K562 (cell line): ENCODE results near the gene RNF145. TPM values are rescaled to one million over a fixed set of nuclear protein-coding genes. Genes with fewer than 3 reads are reported as not detected.

ENCODE experiments used
- BCOR ChIP-seq: fragments of 450-650 bp; IDR thresholded peaks from 2 replicates; pipeline ENCODE4 v1.6.1; 2016
- KDM1A ChIP-seq, 2 experiments: fragments of 450-650 bp; IDR thresholded peaks; 2 replicates each; pipeline ENCODE4 v1.6.1; 2016; ENCODE audit warnings: mild to moderate bottlenecking in 2 of 2
- MAFF ChIP-seq: IDR thresholded peaks from 2 replicates; pipeline ENCODE4 v1.6.1; 2012; ENCODE audit warnings: low read length, improper control_type of control experiment
- MTA3 ChIP-seq: fragments of 450-650 bp; formaldehyde crosslinking; IDR thresholded peaks from 2 replicates; pipeline ENCODE4 v1.6.1; 2017; ENCODE audit warnings: mild to moderate bottlenecking, borderline replicate concordance
- PML ChIP-seq: IDR thresholded peaks from 2 replicates; pipeline ENCODE4 v1.6.1; 2012; ENCODE audit warnings: low read length, inconsistent platforms
- RBM39 ChIP-seq: fragments of 200-400 bp; formaldehyde crosslinking; optimal IDR thresholded peaks from 2 replicates; pipeline ENCODE3; 2018; ENCODE audit warnings: low read depth, low read length
- RFX7 ChIP-seq: fragments of 250-450 bp; sonication (Bioruptor Pico); IDR thresholded peaks from 2 replicates; pipeline ENCODE4 v1.5.1; 2021; ENCODE audit warnings: mild to moderate bottlenecking
- TRIM28 ChIP-seq: fragments of 450-650 bp; IDR thresholded peaks from 2 replicates; pipeline ENCODE4 v1.6.1; 2017
- ZC3H8 ChIP-seq: fragments of 450-650 bp; IDR thresholded peaks from 2 replicates; pipeline ENCODE4 v1.6.1; 2017
- ZFX ChIP-seq: sonication (generic); formaldehyde crosslinking; IDR thresholded peaks from 2 replicates; pipeline ENCODE4 v1.8.0; 2022; ENCODE audit warnings: mild to moderate bottlenecking, missing genetic modification reagents, moderate library complexity
- ZNF699 ChIP-seq: fragments of 250-450 bp; sonication (Bioruptor Pico); IDR thresholded peaks from 2 replicates; pipeline ENCODE4 v1.8.0; 2021; ENCODE audit warnings: mild to moderate bottlenecking, moderate library complexity; ENCODE audit not compliant: insufficient replicate concordance
- polyA plus RNA-seq, 8 experiments: library from polyadenylated mRNA; depleted of rRNA in 4 of 8; stranded (reverse) in 5 of 8; unstranded in 3 of 8; fragments of >200 nt; fragmentation: Nextera tagmentation in 2 of 8; fragmentation: Illumina TruSeq in 1 of 8; extraction: Ambion mirVana in 2 of 8; extraction: Trizol in 1 of 8; gene quantifications; 2 replicates each; pipeline versions ENCODE4 v1.2.1 to v1.2.3, GENCODE V29; 2011 to 2014; ENCODE audit warnings: inconsistent platforms in 1 of 8, missing spikeins in 1 of 8
- total RNA-seq, 7 experiments: library from RNA; depleted of rRNA in 6 of 7; stranded (reverse); fragments of >200 nt in 6 of 7; fragmentation: Illumina TruSeq in 2 of 7; extraction: Trizol in 2 of 7; gene quantifications; 2 replicates each; pipeline versions ENCODE4 v1.2.1 to v1.2.3, GENCODE V29; 2011 to 2021; ENCODE audit warnings: low replicate concordance in 1 of 7
- TF ChIP-seq, protein P1 (sequence below): fragments of 250-450 bp; sonication (Bioruptor Pico); IDR thresholded peaks from 2 replicates; pipeline ENCODE4 v1.8.0; 2021; ENCODE audit warnings: mild to moderate bottlenecking, moderate library complexity
- TF ChIP-seq, protein P2 (sequence below), 2 experiments: fragments of 450-650 bp in 1 of 2; IDR thresholded peaks; 2 replicates each; pipeline ENCODE4 v1.6.1; 2011 to 2017; ENCODE audit warnings: low read depth in 2 of 2, antibody characterized with exemption in 1 of 2, borderline replicate concordance in 1 of 2, low read length in 1 of 2, mild to moderate bottlenecking in 1 of 2, mixed read lengths in 1 of 2; ENCODE audit not compliant: control insufficient read depth in 1 of 2
- TF ChIP-seq, protein P3 (sequence below): fragments of 450-650 bp; formaldehyde crosslinking; conservative IDR thresholded peaks from 2 replicates; pipeline ENCODE4 v1.4.0; 2022; ENCODE audit warnings: mild to moderate bottlenecking, missing genetic modification characterization
- TF ChIP-seq, protein P4 (sequence below): fragments of 450-650 bp; formaldehyde crosslinking; IDR thresholded peaks from 2 replicates; pipeline ENCODE4 v1.4.0; 2022; ENCODE audit warnings: missing genetic modification characterization
- TF ChIP-seq, protein P5 (sequence below): sonication (generic); IDR thresholded peaks from 2 replicates; pipeline ENCODE4 v1.6.1; 2016
- TF ChIP-seq, protein P6 (sequence below): fragments of 450-650 bp; IDR thresholded peaks from 2 replicates; pipeline ENCODE4 v1.7.1; 2018; ENCODE audit warnings: mild to moderate bottlenecking, low read depth; ENCODE audit not compliant: partially characterized antibody

The RNF145 gene
- total and polyA plus RNA-seq, 9 of the 15 experiments (the other 6 are each of a cell fraction or from before 2014, with no cell fraction given) = 13.6 to 40.7 (median 25.4) TPM

DNA sequence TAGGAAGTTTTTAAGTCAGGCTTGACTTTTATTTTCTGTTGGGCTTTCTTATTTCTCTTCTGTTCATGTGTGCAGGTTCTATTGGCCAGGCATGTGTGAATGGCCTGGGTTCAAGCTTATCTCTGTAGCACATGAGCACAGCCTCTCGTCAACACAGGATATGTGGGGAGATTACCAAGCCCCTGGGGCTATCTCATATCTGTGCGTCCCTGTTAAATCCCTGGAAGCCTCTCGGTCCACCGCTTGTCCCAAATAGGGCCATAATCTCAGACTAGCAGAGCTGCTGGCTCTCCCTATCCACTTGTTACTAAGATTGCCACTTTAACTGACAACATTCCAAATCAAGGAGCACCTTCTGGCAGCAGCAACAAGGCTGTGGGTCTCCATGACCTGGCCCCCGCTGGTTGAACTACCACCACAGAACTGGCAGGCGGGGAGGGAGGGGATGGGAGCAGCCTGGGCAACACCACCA is 81.2 kb downstream of the RNF145 start (continued):
- TF ChIP-seq ZFX (CRISPR knock-in tag) (no peak), RFX7 (CRISPR knock-in tag) (no peak), MAFF (no peak), ZNF699 (CRISPR knock-in tag) (no peak), PML (peak; percentile 96), KDM1A (IDR thresholded peaks at IDR 0.05) (peak; percentile 98), ZC3H8 (no peak), MTA3 (peak; percentile 59; the same call in 1 of the 2 replicates), TRIM28 (no peak), RBM39 (no peak), BCOR (peak; percentile 51; the same call in 1 of the 2 replicates)
- TF ChIP-seq, protein P1, sequence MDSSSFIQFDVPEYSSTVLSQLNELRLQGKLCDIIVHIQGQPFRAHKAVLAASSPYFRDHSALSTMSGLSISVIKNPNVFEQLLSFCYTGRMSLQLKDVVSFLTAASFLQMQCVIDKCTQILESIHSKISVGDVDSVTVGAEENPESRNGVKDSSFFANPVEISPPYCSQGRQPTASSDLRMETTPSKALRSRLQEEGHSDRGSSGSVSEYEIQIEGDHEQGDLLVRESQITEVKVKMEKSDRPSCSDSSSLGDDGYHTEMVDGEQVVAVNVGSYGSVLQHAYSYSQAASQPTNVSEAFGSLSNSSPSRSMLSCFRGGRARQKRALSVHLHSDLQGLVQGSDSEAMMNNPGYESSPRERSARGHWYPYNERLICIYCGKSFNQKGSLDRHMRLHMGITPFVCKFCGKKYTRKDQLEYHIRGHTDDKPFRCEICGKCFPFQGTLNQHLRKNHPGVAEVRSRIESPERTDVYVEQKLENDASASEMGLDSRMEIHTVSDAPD (CRISPR knock-in tag) = no peak
- TF ChIP-seq, protein P2, sequence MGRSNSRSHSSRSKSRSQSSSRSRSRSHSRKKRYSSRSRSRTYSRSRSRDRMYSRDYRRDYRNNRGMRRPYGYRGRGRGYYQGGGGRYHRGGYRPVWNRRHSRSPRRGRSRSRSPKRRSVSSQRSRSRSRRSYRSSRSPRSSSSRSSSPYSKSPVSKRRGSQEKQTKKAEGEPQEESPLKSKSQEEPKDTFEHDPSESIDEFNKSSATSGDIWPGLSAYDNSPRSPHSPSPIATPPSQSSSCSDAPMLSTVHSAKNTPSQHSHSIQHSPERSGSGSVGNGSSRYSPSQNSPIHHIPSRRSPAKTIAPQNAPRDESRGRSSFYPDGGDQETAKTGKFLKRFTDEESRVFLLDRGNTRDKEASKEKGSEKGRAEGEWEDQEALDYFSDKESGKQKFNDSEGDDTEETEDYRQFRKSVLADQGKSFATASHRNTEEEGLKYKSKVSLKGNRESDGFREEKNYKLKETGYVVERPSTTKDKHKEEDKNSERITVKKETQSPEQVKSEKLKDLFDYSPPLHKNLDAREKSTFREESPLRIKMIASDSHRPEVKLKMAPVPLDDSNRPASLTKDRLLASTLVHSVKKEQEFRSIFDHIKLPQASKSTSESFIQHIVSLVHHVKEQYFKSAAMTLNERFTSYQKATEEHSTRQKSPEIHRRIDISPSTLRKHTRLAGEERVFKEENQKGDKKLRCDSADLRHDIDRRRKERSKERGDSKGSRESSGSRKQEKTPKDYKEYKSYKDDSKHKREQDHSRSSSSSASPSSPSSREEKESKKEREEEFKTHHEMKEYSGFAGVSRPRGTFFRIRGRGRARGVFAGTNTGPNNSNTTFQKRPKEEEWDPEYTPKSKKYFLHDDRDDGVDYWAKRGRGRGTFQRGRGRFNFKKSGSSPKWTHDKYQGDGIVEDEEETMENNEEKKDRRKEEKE (IDR thresholded peaks at IDR 0.05; ENCODE audit: borderline replicate concordance in 1 of 2, control insufficient read depth in 1 of 2, low read depth in 2 of 2, low read length in 1 of 2) = no peak
- TF ChIP-seq, protein P3, sequence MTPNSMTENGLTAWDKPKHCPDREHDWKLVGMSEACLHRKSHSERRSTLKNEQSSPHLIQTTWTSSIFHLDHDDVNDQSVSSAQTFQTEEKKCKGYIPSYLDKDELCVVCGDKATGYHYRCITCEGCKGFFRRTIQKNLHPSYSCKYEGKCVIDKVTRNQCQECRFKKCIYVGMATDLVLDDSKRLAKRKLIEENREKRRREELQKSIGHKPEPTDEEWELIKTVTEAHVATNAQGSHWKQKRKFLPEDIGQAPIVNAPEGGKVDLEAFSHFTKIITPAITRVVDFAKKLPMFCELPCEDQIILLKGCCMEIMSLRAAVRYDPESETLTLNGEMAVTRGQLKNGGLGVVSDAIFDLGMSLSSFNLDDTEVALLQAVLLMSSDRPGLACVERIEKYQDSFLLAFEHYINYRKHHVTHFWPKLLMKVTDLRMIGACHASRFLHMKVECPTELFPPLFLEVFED (CRISPR knock-in tag) = no peak
- TF ChIP-seq, protein P4, sequence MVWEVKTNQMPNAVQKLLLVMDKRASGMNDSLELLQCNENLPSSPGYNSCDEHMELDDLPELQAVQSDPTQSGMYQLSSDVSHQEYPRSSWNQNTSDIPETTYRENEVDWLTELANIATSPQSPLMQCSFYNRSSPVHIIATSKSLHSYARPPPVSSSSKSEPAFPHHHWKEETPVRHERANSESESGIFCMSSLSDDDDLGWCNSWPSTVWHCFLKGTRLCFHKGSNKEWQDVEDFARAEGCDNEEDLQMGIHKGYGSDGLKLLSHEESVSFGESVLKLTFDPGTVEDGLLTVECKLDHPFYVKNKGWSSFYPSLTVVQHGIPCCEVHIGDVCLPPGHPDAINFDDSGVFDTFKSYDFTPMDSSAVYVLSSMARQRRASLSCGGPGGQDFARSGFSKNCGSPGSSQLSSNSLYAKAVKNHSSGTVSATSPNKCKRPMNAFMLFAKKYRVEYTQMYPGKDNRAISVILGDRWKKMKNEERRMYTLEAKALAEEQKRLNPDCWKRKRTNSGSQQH (CRISPR knock-in tag) = no peak
- TF ChIP-seq, protein P5, sequence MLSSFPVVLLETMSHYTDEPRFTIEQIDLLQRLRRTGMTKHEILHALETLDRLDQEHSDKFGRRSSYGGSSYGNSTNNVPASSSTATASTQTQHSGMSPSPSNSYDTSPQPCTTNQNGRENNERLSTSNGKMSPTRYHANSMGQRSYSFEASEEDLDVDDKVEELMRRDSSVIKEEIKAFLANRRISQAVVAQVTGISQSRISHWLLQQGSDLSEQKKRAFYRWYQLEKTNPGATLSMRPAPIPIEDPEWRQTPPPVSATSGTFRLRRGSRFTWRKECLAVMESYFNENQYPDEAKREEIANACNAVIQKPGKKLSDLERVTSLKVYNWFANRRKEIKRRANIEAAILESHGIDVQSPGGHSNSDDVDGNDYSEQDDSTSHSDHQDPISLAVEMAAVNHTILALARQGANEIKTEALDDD = peak; percentile 67
- TF ChIP-seq, protein P6, sequence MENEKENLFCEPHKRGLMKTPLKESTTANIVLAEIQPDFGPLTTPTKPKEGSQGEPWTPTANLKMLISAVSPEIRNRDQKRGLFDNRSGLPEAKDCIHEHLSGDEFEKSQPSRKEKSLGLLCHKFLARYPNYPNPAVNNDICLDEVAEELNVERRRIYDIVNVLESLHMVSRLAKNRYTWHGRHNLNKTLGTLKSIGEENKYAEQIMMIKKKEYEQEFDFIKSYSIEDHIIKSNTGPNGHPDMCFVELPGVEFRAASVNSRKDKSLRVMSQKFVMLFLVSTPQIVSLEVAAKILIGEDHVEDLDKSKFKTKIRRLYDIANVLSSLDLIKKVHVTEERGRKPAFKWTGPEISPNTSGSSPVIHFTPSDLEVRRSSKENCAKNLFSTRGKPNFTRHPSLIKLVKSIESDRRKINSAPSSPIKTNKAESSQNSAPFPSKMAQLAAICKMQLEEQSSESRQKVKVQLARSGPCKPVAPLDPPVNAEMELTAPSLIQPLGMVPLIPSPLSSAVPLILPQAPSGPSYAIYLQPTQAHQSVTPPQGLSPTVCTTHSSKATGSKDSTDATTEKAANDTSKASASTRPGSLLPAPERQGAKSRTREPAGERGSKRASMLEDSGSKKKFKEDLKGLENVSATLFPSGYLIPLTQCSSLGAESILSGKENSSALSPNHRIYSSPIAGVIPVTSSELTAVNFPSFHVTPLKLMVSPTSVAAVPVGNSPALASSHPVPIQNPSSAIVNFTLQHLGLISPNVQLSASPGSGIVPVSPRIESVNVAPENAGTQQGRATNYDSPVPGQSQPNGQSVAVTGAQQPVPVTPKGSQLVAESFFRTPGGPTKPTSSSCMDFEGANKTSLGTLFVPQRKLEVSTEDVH = no peak
